ENCODE results near the gene SIL1. TPM values are rescaled to one million over a fixed set of nuclear protein-coding genes. Genes with fewer than 3 reads are reported as not detected.

The SIL1 gene
- total RNA-seq, 1 donor from 2014 or later: 40.9 TPM

DNA sequence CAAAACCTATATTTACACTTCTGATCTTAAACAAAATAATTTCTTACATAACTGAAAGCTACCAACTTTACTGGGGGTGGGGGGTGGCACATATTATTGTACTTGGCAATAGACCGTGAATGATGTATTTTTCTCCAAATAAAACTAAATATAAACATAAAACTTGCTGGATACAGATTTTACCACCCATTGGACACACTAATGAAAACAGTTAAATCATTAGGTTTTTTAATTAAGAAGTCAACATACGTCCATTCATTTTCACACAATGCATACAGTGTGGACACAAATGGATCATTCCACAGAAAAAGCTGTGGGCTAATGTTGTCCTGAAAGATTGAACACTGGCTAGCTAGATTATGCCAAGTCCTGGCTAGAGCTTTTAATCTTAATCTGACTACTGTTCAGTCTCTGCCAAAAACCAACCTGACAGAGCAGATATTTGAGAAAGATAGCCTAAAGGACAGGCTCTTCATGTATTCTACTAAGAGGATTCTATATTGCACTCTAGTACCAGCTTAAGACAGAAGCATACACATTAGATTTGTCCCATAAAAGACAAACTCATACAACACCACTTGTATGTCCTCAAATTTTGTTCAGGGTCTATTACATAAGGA, 118.1 kb downstream of the SIL1 start:
- Mint-ChIP-seq H3K4me1 (ENCODE audit: unreplicated experiment) (peaks cover 43% of the 10 kb centered on the region), H3K27me3 (no peaks in the 10 kb centered on the region), H3K4me3 (no peak overlapping the region), H3K36me3 (peaks cover 8% of the 10 kb centered on the region), H3K27ac (no peak overlapping the region), H3K9me3 (no peaks in the 10 kb centered on the region)
- TF ChIP-seq CTCF (conservative IDR thresholded peaks at IDR 0.05): no peak
- DNase-seq (ENCODE audit: extremely low spot score, unreplicated experiment): no peak

DNA sequence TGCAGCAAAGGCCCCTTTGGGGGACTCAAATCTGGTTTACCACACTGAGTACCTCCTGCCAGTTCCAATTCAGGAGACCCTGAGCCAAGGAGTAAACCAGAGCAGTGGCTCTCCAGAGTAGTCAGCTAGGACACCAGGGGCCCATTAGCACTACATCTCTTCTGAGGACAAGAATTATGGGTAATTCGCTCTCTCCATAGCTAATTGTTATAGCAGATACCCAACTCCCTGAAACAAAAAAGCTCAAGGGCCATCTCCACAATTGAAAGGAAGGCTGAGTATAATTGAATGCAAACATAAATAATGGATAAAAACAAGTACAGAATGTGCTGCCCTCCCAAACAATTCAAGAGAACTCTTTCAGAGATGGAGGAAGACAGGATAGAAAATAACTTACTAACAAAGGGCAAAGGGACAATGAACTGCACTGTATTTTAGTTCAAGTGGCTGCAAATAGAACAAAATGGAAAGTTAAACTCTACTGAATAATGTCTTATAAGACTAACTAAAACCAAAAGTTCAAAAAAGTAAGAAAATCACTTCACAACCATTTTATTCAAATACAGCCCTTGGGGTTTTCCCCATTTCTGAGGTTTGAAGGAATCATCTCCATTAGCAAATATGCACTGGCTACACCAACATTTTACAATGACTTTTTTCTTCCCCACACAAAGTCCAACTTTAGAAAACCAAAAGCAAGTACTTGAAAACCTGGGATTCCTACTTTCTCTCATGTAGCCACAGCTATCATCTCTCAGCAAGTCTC, 118.8 kb downstream of the SIL1 start:
- no peak overlapping the region for H3K27ac Mint-ChIP-seq
- no peak for TF ChIP-seq CTCF (conservative IDR thresholded peaks at IDR 0.05)
- no peaks in the 10 kb centered on the region for H3K9me3 Mint-ChIP-seq
- no peak for DNase-seq (ENCODE audit: extremely low spot score, unreplicated experiment)
- peaks cover 4% of the 10 kb centered on the region for H3K36me3 Mint-ChIP-seq
- peaks cover 45% of the 10 kb centered on the region for H3K4me1 Mint-ChIP-seq (ENCODE audit: unreplicated experiment)
- no peaks in the 10 kb centered on the region for H3K27me3 Mint-ChIP-seq
- no peak overlapping the region for H3K4me3 Mint-ChIP-seq

DNA sequence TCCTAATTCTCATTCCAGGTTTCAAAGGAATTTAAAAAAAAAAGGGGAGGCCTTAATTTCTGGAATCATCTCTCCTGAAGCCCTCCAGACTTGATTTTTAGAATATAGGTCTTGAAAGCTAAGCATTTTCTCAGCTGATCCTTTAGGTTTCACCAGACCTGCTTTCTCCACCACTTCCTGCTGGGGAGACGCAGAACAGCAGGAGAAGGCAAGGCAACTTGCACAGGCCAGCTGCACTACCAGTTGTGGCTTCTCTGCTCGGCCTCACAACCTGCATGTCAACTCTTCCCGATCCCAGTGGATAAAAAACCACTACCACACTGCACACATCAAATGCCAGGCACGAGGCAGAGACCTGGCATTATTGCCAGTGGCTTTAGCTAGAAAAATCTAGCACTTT, 119.8 kb downstream of the SIL1 start:
- Mint-ChIP-seq H3K4me3 (no peak overlapping the region), H3K36me3 (peaks cover 4% of the 10 kb centered on the region), H3K4me1 (ENCODE audit: unreplicated experiment) (peaks cover 45% of the 10 kb centered on the region), H3K9me3 (no peaks in the 10 kb centered on the region), H3K27me3 (no peaks in the 10 kb centered on the region), H3K27ac (no peak overlapping the region)
- DNase-seq (ENCODE audit: extremely low spot score, unreplicated experiment): no peak
- TF ChIP-seq CTCF (conservative IDR thresholded peaks at IDR 0.05): peak; percentile 34

DNA sequence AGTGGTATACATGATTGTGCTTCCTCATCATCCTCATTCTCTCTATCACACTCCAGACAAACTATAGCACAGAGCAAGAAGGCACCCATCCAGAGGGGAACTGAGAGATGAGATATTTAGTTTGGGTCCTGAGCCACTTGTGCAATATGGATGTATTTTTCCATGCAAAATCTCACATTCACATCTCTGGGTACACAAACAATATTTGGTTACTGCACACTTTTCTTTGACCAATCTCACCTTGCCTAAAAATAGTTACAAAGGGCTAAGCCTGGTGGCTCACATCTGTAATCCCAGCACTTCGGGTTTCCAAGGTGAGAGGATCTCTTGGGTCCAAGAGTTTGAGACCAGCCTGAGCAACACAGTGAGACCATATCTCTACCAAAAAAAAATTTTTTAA, 120.3 kb downstream of the SIL1 start:
- Mint-ChIP-seq H3K27me3 (no peaks in the 10 kb centered on the region), H3K4me3 (no peak overlapping the region), H3K27ac (no peak overlapping the region), H3K36me3 (peaks cover 4% of the 10 kb centered on the region), H3K9me3 (no peaks in the 10 kb centered on the region), H3K4me1 (ENCODE audit: unreplicated experiment) (peaks cover 45% of the 10 kb centered on the region)
- TF ChIP-seq CTCF (conservative IDR thresholded peaks at IDR 0.05): no peak
- no peak for DNase-seq (ENCODE audit: extremely low spot score, unreplicated experiment)

DNA sequence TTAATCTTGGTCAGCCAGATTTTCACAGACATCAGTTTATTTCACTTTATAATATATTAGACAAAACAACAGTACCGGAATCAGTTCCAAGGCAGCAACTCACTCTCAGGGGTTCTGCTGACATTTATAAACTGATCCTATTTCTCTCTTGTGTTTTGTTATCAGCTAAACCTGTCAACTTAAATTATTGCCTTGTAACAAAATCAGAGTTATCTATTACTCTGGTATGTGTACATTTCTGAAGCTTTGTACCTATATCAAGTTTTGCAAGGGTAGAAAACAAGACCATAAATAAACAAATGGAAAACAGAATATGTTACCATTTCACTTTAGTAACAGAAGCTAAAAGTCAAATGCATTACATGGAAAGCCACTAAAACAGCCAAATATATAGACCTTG, 122.1 kb downstream of the SIL1 start:
- Mint-ChIP-seq H3K4me3 (no peak overlapping the region), H3K27me3 (no peaks in the 10 kb centered on the region), H3K36me3 (no peaks in the 10 kb centered on the region), H3K27ac (peak overlapping the region; percentile 21), H3K4me1 (ENCODE audit: unreplicated experiment) (peaks cover 37% of the 10 kb centered on the region), H3K9me3 (no peaks in the 10 kb centered on the region)
- no peak for TF ChIP-seq CTCF (conservative IDR thresholded peaks at IDR 0.05)
- DNase-seq (ENCODE audit: extremely low spot score, unreplicated experiment): no peak

Measured in type B pancreatic cell (in vitro differentiated cells).